Cardiac septum (tissue), 1 donor: ENCODE results near the gene HLF. TPM values are rescaled to one million over a fixed set of nuclear protein-coding genes. Genes with fewer than 3 reads are reported as not detected.

ENCODE experiments used
- DNase-seq: peaks from one replicate; pipeline ENCODE4 v3.0.0-alpha.2; 2020; ENCODE audit warnings: low spot score
- intact Hi-C: fragments of 100-400 bp; cut with DNase I; formaldehyde crosslinking; loops from one replicate; pipeline ENCODE4 v1.14.0; 2022
- total RNA-seq: library from RNA; stranded (reverse); fragmentation: NEBNext Ultra II Directional; extraction: Animal tissue kit (Norgen Biotek cat#: 25700); gene quantifications from one replicate; pipeline ENCODE4 v1.2.1, GENCODE V29; 2021
- donor health status: DM: no; HTN: no; CAD: no.

Gene HLF
- total RNA-seq, 1 donor from 2014 or later, result 9.8 TPM

GRCh38 chr17:55366020-55366481 lies 101.3 kb downstream of the HLF start:
- intact Hi-C loops, result no loop called here
- no peak for DNase-seq

GRCh38 chr17:55368706-55369105 lies 103.9 kb downstream of the HLF start:
- DNase-seq, result no peak
- intact Hi-C loops, result no loop called here

Other genes with a start within 250 kb of the HLF start
- gene MMD, start 156.9 kb downstream of the HLF start, total RNA-seq, result 12.6 TPM
- gene SMIM36, start 246.5 kb downstream of the HLF start, total RNA-seq, result not detected